HG03097 (cell line): ENCODE data around the gene FGF14.
"Not testable (repeated sequence)": the region's sequence is repeated elsewhere in the genome, so short reads cannot be mapped to it uniquely, and the experiment has no call there.

Experiments
- ATAC-seq: cut with Tn5 transposase; IDR thresholded peaks from one replicate; pipeline ENCODE4 v1.9.1; 2021; ENCODE audit not compliant: unreplicated experiment, low FRiP score

Gene FGF14

DNA sequence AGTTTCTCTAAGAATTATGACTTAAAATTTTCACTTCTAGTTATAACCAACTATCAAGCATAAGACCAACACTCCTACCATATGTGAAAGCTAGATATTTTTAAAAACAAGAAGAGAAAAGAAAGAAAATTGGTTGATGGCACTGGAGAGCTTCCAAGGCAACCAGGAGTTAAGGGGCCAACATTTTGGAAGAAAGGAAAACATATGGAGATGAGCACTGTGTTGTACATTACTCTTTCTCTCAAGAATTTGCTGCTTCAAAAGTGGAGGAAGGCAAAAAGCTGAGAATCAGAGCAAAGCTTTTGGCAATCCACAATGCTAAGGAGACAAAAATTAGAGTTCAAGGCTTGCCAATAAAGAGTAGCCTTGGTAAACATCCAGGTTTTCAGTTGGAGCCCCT, 503.2 kb downstream of the FGF14 start:
- no peak for ATAC-seq

GRCh38 chr13:101896541-101896940, 505.3 kb downstream of the FGF14 start:
- ATAC-seq: no peak

DNA sequence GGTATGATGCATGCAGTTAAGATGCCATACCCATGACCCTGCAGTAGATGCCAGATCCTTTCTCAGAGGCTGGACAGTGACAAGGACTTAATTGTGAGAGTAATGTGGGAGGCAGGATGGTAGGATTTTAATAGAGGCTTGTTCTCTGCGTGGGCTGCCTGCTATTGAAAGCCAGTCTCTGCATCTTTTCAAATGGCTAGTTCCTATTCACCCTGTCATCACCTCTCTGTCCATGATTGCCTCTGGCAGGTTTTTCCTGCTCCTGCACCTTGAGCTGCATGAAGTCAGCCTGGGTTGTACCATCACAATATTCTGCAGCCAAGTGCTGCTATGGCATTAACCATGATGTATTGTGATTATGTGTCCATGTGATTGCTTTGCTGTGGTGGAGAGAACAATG, 508.8 kb downstream of the FGF14 start:
- ATAC-seq: no peak

- no peak for ATAC-seq
Observed at GRCh38 chr13:101892296-101892695, 509.6 kb downstream of the FGF14 start.

DNA sequence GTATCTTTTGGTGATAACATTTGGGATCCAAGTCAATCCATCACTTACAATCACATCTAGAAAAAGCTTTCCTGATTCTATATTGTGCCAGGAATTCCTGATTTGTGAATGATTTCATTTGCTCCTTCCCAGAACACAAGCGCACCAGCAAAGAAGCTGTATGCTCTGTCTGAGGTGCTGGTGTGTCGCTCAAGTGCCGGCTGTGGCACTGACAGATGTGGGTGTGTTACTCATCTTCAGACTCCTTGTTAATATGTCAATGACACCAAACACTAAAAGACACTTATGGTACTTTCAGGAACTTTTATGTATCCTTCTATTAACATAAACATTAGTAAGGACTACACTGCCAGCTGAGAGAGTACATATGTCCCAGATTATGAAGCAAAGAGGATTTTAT, 520.3 kb downstream of the FGF14 start:
- ATAC-seq: no peak

DNA sequence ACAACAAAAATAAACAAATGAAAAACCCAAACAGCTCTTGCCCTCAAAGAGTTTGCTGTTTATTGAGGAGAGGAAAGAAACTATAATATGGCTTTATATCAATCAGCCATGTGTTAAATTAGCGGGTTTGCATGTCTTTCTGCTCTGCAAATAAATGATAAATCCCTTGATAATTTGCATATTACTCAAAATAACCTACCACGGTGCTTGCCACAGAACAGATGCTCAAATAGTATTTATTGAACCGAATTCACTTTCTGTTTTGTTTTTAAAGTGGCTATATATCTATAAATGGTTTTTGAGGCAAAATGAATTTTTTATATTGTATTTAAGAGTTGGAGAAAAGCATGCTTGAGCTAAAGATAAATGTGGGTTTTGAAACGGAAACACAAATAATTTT, 521.3 kb downstream of the FGF14 start:
- ATAC-seq: no peak

GRCh38 chr13:101876951-101877350, 524.9 kb downstream of the FGF14 start:
- ATAC-seq: no peak

- ATAC-seq: no peak
Observed at GRCh38 chr13:101875717-101876393, 526.0 kb downstream of the FGF14 start.

DNA sequence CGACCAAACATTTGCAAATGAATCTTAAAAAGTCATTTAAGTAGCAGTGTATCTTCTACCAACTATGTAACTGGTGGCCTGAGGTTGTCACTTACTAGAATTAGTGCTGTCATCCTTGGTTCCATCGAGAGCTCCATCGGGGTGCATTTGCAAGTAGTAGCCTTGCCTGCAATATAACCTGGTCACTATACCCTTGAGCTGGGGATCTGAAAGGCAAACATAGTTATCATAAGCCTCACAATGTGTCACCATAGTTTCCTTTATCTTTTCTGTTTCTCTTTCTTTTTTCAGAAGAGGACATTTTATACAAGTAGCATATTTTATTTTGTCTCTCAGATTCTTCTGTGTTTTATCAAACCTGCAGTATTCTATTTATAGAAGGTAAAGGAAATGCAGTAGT, 526.8 kb downstream of the FGF14 start:
- ATAC-seq: no peak

GRCh38 chr13:101869553-101869952, 532.3 kb downstream of the FGF14 start:
- ATAC-seq: peak; percentile 84

DNA sequence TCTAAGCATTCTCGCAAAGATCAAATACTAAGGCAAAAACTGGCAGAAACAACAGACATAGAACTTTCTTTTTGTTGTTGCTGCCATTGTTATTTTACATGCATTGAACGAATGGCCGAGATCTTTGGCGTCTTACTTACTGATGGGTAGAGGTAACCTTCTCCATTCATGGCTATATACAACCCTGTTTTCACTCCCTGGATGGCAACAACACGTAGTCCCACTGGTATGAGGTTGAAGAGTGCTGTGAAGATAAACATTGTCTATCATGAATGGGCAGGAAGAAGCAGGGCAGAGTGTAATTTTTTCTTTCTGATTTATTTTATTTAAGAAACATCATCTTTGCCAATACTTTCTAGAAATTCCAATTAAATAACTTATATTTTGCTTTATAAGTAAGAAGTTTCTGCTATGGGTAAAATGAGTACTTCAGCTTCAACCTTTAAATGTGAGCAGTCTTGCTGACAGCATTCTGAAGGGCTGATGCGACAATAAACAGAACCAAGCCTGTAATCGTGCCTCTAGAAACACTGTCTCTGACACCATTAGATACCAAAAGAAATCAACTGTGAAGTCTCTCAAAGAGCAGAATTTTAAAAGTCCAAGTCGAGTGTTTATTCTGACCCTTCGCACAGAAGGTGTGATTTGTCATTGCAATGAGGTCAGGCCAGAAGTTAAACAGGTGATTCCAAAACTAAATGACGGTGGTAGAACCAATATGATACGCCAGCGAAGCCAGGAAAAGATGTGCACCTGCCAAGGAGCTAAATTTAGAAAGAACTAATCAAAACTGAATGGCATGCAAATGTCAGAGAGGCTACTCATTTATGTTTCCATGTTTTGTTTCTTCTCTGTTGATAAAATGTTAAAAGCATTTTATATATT, 533.0 kb downstream of the FGF14 start:
- ATAC-seq: no peak

- ATAC-seq: no peak
Observed at GRCh38 chr13:101866889-101867581, 534.8 kb downstream of the FGF14 start.

- no peak for ATAC-seq
Observed at GRCh38 chr13:101858860-101859259, 543.0 kb downstream of the FGF14 start.

DNA sequence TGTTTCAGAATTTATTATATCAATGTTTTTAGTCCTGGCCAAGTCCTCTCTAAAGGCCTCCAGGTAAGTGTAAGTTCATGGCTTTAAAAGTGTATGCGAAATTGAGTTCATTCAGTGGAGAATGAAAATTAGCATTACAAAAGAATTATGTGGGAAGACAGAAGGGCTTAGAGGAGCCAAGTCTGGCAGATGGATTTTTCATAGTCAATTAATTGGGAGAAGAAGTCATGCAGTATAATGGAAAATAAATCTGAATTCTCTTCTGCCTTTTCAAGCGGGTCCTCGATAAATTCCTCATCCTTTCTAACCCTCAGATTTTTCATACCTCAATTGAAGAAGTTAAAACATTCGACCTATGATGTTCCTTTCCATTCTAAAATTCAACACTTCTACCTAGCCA, 555.1 kb downstream of the FGF14 start:
- ATAC-seq: no peak

DNA sequence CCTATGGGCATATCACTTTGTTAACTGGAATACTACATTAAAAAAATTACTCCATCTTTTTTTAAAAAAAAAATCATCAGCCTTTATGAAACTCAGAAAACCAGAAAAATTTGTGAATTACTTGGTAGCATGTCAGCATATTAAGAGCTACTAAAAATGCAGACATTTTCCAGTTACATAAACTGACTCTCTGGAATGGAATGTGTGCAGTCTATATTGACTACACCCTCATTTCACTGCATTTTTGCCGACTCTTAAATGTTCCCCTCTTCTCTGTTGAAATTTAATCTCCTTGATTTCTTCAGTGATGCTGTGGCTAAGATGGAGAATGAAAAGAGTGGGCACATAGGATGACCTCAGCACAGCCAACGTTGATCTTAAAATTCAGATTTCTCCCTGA, 555.6 kb downstream of the FGF14 start:
- ATAC-seq: no peak

DNA sequence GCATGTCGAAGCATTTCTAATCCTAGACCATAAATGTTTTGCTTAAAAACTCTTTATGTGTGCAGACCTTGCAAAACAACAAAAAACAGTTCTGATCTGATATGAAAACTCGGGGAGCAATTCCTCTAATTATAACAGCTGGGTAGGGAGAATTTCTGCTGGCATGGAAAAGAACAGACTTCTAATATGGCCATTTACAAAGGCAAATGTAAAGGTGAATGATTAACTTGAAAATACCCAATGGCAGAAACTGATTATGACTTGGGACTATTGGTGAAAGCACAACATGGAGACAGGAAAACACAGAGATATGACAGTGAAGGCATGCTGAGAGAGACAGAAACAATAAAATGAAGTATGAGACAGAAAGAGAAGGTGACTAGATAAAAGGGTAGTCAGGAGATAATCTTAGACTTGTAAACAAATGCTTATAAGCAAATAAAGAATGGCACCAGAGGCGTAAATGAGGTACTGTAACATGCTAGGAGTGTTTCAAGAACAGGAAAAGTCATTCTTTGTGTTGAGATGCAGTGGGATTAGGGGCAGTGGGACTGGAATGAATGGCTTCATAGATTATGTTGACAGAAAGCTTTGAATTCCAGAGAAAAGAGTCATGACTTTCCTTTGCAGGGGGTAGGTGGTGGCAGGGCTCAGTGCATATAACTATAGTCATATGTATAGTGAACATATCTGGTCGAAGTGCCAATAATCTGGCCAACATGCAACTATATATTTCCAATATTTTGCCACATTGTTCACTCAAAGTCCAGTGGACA, 556.4 kb downstream of the FGF14 start:
- no peak for ATAC-seq

GRCh38 chr13:101841698-101842097, 560.1 kb downstream of the FGF14 start:
- no peak for ATAC-seq

GRCh38 chr13:101838323-101838722, 563.5 kb downstream of the FGF14 start:
- no peak for ATAC-seq

GRCh38 chr13:101837778-101838177, 564.1 kb downstream of the FGF14 start:
- not testable (repeated sequence) for ATAC-seq

- ATAC-seq: no peak
Observed at GRCh38 chr13:101837288-101837687, 564.6 kb downstream of the FGF14 start.

DNA sequence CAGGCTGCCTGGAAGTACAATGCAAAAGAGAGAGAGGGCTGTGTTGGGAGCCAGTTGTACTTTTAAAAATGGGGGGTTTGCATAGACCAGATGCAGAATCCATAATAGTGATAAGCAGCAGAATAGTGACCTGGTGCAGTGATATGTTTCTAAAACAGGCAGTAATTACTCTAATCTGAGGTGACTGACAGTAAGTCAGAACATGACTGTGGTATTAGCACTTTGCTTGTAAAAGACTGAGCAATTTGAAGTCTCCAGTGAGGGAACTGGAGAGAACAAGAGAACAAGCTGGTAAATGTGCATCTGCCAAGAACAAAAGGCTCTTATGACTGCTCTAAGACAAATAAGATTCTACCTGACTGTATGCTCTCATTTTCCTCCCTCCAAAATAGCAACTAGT, 565.9 kb downstream of the FGF14 start:
- no peak for ATAC-seq
